ENCODE data around the gene CDH18.

The CDH18 gene

GRCh38 chr5:19616701-19617215, 371.2 kb downstream of the CDH18 start:
- H4K20me1 ChIP-seq, result no peaks in the 10 kb centered on the region
- no peak for TF ChIP-seq Cebpa-rat (IDR thresholded peaks at IDR 0.05)

GRCh38 chr5:19615661-19616060, 372.3 kb downstream of the CDH18 start:
- no peaks in the 10 kb centered on the region for H3K9me3 ChIP-seq (replicated peaks in 1 of 11)
- H3K36me3 ChIP-seq, result no peaks in the 10 kb centered on the region
- H3K4me2 ChIP-seq, result peak overlapping the region in 2 of 11 experiments; percentile 6 to 29; a peak in 1 of 22 replicates
- no peak overlapping the region for H3K9ac ChIP-seq
- H3K27ac ChIP-seq, result no peak overlapping the region
- H3K4me1 ChIP-seq, result peaks cover 0 to 43% (median 0%) of the 10 kb centered on the region in 10 experiments; a peak in 6 of 20 replicates
- H3K4me3 ChIP-seq, result no peak overlapping the region
- TF ChIP-seq Cebpa-rat (IDR thresholded peaks at IDR 0.05), result no peak
- no peaks in the 10 kb centered on the region for H3K27me3 ChIP-seq
- H4K20me1 ChIP-seq, result no peaks in the 10 kb centered on the region

More at GRCh38 chr5:19616701-19617215, 371.2 kb downstream of the CDH18 start:
- Histone ChIP-seq H3K4me2 (no peak overlapping the region), H3K4me3 (no peak overlapping the region), H3K9me3 (replicated peaks in 1 of 11) (no peaks in the 10 kb centered on the region), H3K4me1 (peaks cover 0 to 32% (median 0%) of the 10 kb centered on the region in 10 experiments; a peak in 6 of 20 replicates), H3K27ac (no peak overlapping the region), H3K9ac (no peak overlapping the region), H3K36me3 (no peaks in the 10 kb centered on the region), H3K27me3 (no peaks in the 10 kb centered on the region)

DNA sequence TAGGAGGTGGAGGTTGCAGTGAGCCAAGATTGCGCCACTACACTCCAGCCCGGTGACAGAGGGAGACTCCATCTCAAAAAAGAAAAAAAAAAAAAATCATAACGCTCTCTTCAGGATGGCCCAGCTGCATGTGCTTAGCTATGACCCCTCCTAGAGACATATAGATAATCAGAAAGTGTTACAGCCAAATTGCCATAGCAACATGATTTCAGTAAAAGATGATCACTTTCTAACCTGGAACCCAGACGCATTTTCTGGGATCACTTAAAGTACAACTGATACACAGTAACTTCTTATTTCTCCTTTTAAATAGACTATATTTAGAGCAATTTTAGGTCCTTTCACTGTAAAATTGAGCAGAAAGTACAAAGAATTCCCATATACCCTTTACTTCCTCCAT, 372.9 kb downstream of the CDH18 start:
- Histone ChIP-seq H3K36me3 (no peaks in the 10 kb centered on the region), H3K4me3 (no peak overlapping the region), H4K20me1 (no peaks in the 10 kb centered on the region), H3K9ac (no peak overlapping the region), H3K4me2 (peak overlapping the region in 2 of 11 experiments; percentile 7 to 29; a peak in 1 of 22 replicates), H3K27me3 (no peaks in the 10 kb centered on the region), H3K9me3 (replicated peaks in 1 of 11) (no peaks in the 10 kb centered on the region), H3K27ac (no peak overlapping the region), H3K4me1 (peaks cover 0 to 47% (median 0%) of the 10 kb centered on the region in 10 experiments; a peak in 6 of 20 replicates)
- no peak for TF ChIP-seq Cebpa-rat (IDR thresholded peaks at IDR 0.05)

DNA sequence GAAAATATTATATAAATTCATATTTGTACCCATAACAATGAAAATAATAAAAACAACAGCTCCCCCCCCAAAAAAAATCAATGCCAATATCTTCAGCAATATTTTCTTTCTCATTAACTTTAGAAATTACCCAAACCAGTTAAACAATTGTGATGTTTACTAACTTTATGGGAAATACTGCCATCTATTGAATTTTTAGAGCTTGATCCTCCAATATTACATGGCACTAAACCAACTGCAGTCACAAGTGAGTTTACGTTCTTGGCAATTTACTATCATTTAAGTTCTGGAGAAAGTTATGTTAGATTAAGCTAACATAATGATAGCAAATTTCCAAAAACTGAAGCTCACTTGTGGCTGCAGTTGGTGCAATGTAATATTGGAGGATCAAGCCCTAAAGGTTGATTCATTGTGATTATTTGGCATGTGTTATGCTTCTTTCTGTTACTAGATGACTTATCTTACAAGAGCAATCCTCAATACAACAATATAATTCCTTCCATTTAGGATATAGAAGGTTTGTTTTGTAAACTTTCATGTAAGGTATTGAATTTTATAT, 379.5 kb downstream of the CDH18 start:
- Histone ChIP-seq H3K27ac (no peak overlapping the region), H3K4me1 (peaks cover 0 to 46% (median 0%) of the 10 kb centered on the region in 10 experiments; a peak in 6 of 20 replicates), H3K4me3 (no peak overlapping the region), H3K9ac (no peak overlapping the region), H3K27me3 (no peaks in the 10 kb centered on the region), H3K9me3 (replicated peaks in 1 of 11) (no peaks in the 10 kb centered on the region), H4K20me1 (no peaks in the 10 kb centered on the region), H3K4me2 (no peak overlapping the region), H3K36me3 (no peaks in the 10 kb centered on the region)
- no peak for TF ChIP-seq Cebpa-rat (IDR thresholded peaks at IDR 0.05)

DNA sequence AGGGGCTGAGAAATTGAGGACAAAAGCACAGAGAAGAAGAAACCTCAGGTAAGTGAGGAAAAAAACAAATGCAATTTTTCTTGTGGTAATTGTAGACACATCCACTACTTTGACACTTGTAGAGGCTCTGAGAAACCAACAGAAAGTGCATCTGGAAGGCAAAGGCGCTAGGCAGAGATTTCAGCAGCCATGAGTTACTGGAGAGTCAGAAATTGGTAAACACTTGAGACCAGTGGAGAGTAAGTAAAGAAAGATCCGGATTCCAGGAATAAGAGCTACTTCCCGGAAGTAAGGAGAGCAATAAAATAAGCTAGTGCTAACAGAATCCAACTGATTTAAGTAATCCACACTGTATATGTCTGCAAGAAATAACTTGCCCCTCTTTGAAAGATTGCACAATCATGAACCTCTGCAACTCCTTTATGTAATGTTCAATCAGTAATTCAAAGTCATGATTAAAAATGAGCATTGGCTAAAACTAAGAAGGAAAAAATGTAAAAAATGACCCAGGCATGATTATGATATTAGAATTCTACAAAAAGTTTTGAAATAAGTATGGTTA, 382.1 kb downstream of the CDH18 start:
- H3K4me2 ChIP-seq, result no peak overlapping the region
- peak in 3 of 11 experiments; percentile 12 to 32 (median 13); a peak in 2 of 22 replicates for TF ChIP-seq Cebpa-rat (IDR thresholded peaks at IDR 0.05)
- H3K27ac ChIP-seq, result no peak overlapping the region

GRCh38 chr5:19584131-19584530, 403.9 kb downstream of the CDH18 start:
- Histone ChIP-seq H3K9ac (no peak overlapping the region), H3K4me1 (no peaks in the 10 kb centered on the region), H3K9me3 (replicated peaks in 1 of 11) (no peaks in the 10 kb centered on the region), H3K4me2 (no peak overlapping the region), H4K20me1 (no peaks in the 10 kb centered on the region), H3K4me3 (no peak overlapping the region), H3K27ac (no peak overlapping the region), H3K27me3 (no peaks in the 10 kb centered on the region), H3K36me3 (no peaks in the 10 kb centered on the region)
- TF ChIP-seq Cebpa-rat (IDR thresholded peaks at IDR 0.05), result no peak

More for the DNA sequence above, 382.1 kb downstream of the CDH18 start:
- peaks cover 0 to 23% (median 0%) of the 10 kb centered on the region in 10 experiments; a peak in 4 of 20 replicates for H3K4me1 ChIP-seq
- H3K4me3 ChIP-seq, result no peak overlapping the region
- H3K27me3 ChIP-seq, result no peaks in the 10 kb centered on the region
- no peaks in the 10 kb centered on the region for H4K20me1 ChIP-seq
- H3K9me3 ChIP-seq (replicated peaks in 1 of 11), result peaks cover 4 to 12% (median 10%) of the 10 kb centered on the region in 11 experiments; a peak in 16 of 22 replicates
- H3K36me3 ChIP-seq, result no peaks in the 10 kb centered on the region
- no peak overlapping the region for H3K9ac ChIP-seq

- Histone ChIP-seq H3K4me1 (no peaks in the 10 kb centered on the region), H3K27ac (no peak overlapping the region), H3K4me3 (no peak overlapping the region), H4K20me1 (no peaks in the 10 kb centered on the region), H3K4me2 (no peak overlapping the region), H3K27me3 (no peaks in the 10 kb centered on the region), H3K9ac (no peak overlapping the region), H3K36me3 (no peaks in the 10 kb centered on the region), H3K9me3 (replicated peaks in 1 of 11) (no peaks in the 10 kb centered on the region)
- TF ChIP-seq Cebpa-rat (IDR thresholded peaks at IDR 0.05), result no peak
Observed at GRCh38 chr5:19577882-19578281, 410.1 kb downstream of the CDH18 start.

- no peak overlapping the region for H3K9ac ChIP-seq
- no peaks in the 10 kb centered on the region for H4K20me1 ChIP-seq
Observed at GRCh38 chr5:19568004-19568403, 420.0 kb downstream of the CDH18 start.

GRCh38 chr5:19565466-19565865, 422.5 kb downstream of the CDH18 start:
- Histone ChIP-seq H3K9ac (no peak overlapping the region), H3K4me3 (no peak overlapping the region), H3K4me2 (no peak overlapping the region), H4K20me1 (no peaks in the 10 kb centered on the region), H3K27me3 (no peaks in the 10 kb centered on the region), H3K4me1 (no peaks in the 10 kb centered on the region), H3K9me3 (replicated peaks in 1 of 11) (no peaks in the 10 kb centered on the region), H3K36me3 (no peaks in the 10 kb centered on the region), H3K27ac (no peak overlapping the region)
- no peak for TF ChIP-seq Cebpa-rat (IDR thresholded peaks at IDR 0.05)

More at GRCh38 chr5:19568004-19568403, 420.0 kb downstream of the CDH18 start:
- no peaks in the 10 kb centered on the region for H3K36me3 ChIP-seq
- no peak overlapping the region for H3K27ac ChIP-seq
- H3K4me2 ChIP-seq, result no peak overlapping the region
- H3K4me3 ChIP-seq, result no peak overlapping the region
- no peak for TF ChIP-seq Cebpa-rat (IDR thresholded peaks at IDR 0.05)
- no peaks in the 10 kb centered on the region for H3K9me3 ChIP-seq (replicated peaks in 1 of 11)
- no peaks in the 10 kb centered on the region for H3K4me1 ChIP-seq
- H3K27me3 ChIP-seq, result no peaks in the 10 kb centered on the region

- Histone ChIP-seq H3K4me3 (no peak overlapping the region), H3K27me3 (no peaks in the 10 kb centered on the region), H3K27ac (no peak overlapping the region), H3K4me1 (no peaks in the 10 kb centered on the region), H3K4me2 (no peak overlapping the region), H3K9me3 (replicated peaks in 1 of 11) (no peaks in the 10 kb centered on the region), H4K20me1 (no peaks in the 10 kb centered on the region), H3K36me3 (no peaks in the 10 kb centered on the region), H3K9ac (no peak overlapping the region)
- TF ChIP-seq Cebpa-rat (IDR thresholded peaks at IDR 0.05), result no peak
Observed at GRCh38 chr5:19564036-19564435, 424.0 kb downstream of the CDH18 start.

Data from BLaER1 treated with 17β-estradiol and CSF1 and Interleukin-3, amounts not matched to agents 10 nM and 100 nM (cell line).